Psoas muscle (tissue), 8 donors: ENCODE measurements around the gene CHKA. TPM values are rescaled to one million over a fixed set of nuclear protein-coding genes. Genes with fewer than 3 reads are reported as not detected.

Experiments
- ATAC-seq, 4 donors: fragments of 200-7000 bp; cut with Tn5 transposase; one replicate each; pipeline ENCODE4 v1.9.1; 2020; ENCODE audit warnings: moderate library complexity in 3 of 4, mild to moderate bottlenecking in 2 of 4
- DNase-seq, 2 donors: peaks; one replicate each; pipeline ENCODE4 v3.0.0-alpha.2; 2020
- H3K27ac ChIP-seq: fragments of 200-600 bp; one replicate; pipeline ENCODE4 v1.8.0; 2022
- H3K27me3 ChIP-seq, 3 donors: fragments of 200-600 bp in 1 of 3; one replicate each; pipeline versions ENCODE4 v1.6.1 to v1.8.0; 2013 to 2022; ENCODE audit warnings: low read length in 2 of 3, mild to moderate bottlenecking in 2 of 3, moderate library complexity in 1 of 3; ENCODE audit not compliant: insufficient read depth in 3 of 3
- H3K36me3 ChIP-seq, 2 donors: fragments of 200-600 bp in 1 of 2; one replicate each; pipeline versions ENCODE4 v1.6.1 to v1.8.0; 2013 to 2022; ENCODE audit warnings: low read depth in 1 of 2, mild to moderate bottlenecking in 1 of 2, moderate library complexity in 1 of 2; ENCODE audit not compliant: insufficient read depth in 1 of 2
- H3K4me1 ChIP-seq: fragments of 200-600 bp; one replicate; pipeline ENCODE4 v1.8.0; 2022
- H3K4me3 ChIP-seq: fragments of 200-600 bp; one replicate; pipeline ENCODE4 v1.8.0; 2022; ENCODE audit warnings: mild to moderate bottlenecking
- H3K9me3 ChIP-seq: fragments of 200-600 bp; one replicate; pipeline ENCODE4 v1.8.0; 2022
- CTCF ChIP-seq: fragments of 200-600 bp; IDR thresholded peaks from one replicate; pipeline ENCODE4 v1.8.0; 2022; ENCODE audit warnings: antibody characterized with exemption
- WGBS, 3 donors: extraction: QIAGEN DNeasy Blood & Tissue Kit; methylation state at CpG; one replicate each; pipeline versions ENCODE4 v1.1.6 to v1.1.7; 2013; 5-methylcytosine and 5-hydroxymethylcytosine counted together
- intact Hi-C, 2 donors: fragments of 100-400 bp; cut with DNase I; formaldehyde crosslinking; loops; one replicate each; pipeline versions ENCODE4 v1.11.0 to v1.14.2; 2022
- polyA plus RNA-seq, 3 donors: library from polyadenylated mRNA; stranded (reverse); fragments of 200-250 nt; gene quantifications; one replicate each; pipeline ENCODE4 v1.2.3, GENCODE V29; 2013
- total RNA-seq, 4 donors: library from RNA; stranded (reverse); fragmentation: NEBNext Ultra II Directional in 2 of 4; extraction: Animal tissue kit (Norgen Biotek cat#: 25700) in 2 of 4; gene quantifications; one replicate each; pipeline versions ENCODE4 v1.2.1 to v1.2.4, GENCODE V29; 2021 to 2023
- donor health status: healthy with polysubstance abuse.
- donor health status: DM: no; HTN: no; CAD: no; lungs with moderate emphysema.
- donor health status: Bipolar disorder and iron deficiency.
- donor health status: healthy.
- donor health status: DM: yes; HTN: yes; CAD: no.
- donor health status: DM: no; HTN: no; CAD: no.
- donor health status: DM: no; HTN: no; CAD: no.
- donor health status: DM: yes; HTN: yes; CAD: no.

CHKA gene
- total and polyA plus RNA-seq, 7 donors, result 3.6 to 11.2 (median 6.2) TPM

GRCh38 chr11:68137833-68138232 lies 16.6 kb upstream of the CHKA start:
- no peaks in the 10 kb centered on the region for H3K9me3 ChIP-seq
- H3K4me1 ChIP-seq, result no peaks in the 10 kb centered on the region
- DNase-seq (no peak), ATAC-seq (no peak)
- H3K36me3 ChIP-seq, result no peaks in the 10 kb centered on the region
- no peak overlapping the region for H3K4me3 ChIP-seq
- no peak for TF ChIP-seq CTCF
- no peak overlapping the region for H3K27ac ChIP-seq
- WGBS, 3 donors, result 58 to 63% (median 58%) methylated on average over 5 of the region's 5 CpGs
- no peaks in the 10 kb centered on the region for H3K27me3 ChIP-seq
- intact Hi-C loops, result no loop called here

GRCh38 chr11:68136866-68137265 lies 15.7 kb upstream of the CHKA start:
- Histone ChIP-seq H3K27ac (no peak overlapping the region), H3K4me3 (no peak overlapping the region), H3K9me3 (no peaks in the 10 kb centered on the region), H3K36me3 (no peaks in the 10 kb centered on the region), H3K4me1 (no peaks in the 10 kb centered on the region), H3K27me3 (no peaks in the 10 kb centered on the region)
- DNase-seq (no peak), ATAC-seq (no peak)
- no peak for TF ChIP-seq CTCF
- intact Hi-C loops, result no loop called here
- 86 to 90% (median 88%) methylated on average over 8 of the region's 8 CpGs for WGBS, 3 donors

GRCh38 chr11:68135161-68135560 lies 14.0 kb upstream of the CHKA start:
- Histone ChIP-seq H3K27me3 (no peaks in the 10 kb centered on the region), H3K4me1 (no peaks in the 10 kb centered on the region), H3K4me3 (no peak overlapping the region), H3K9me3 (no peaks in the 10 kb centered on the region), H3K27ac (no peak overlapping the region), H3K36me3 (no peaks in the 10 kb centered on the region)
- 60 to 95% (median 62%) methylated on average over 3 of the region's 3 CpGs for WGBS, 3 donors
- no peak for TF ChIP-seq CTCF
- DNase-seq (no peak), ATAC-seq (no peak)
- intact Hi-C loops, result no loop called here

GRCh38 chr11:68133761-68134160 lies 12.6 kb upstream of the CHKA start:
- 80 to 84% (median 81%) methylated on average over 2 of the region's 2 CpGs for WGBS, 3 donors
- H3K27me3 ChIP-seq, result no peaks in the 10 kb centered on the region
- H3K4me3 ChIP-seq, result no peak overlapping the region
- no peaks in the 10 kb centered on the region for H3K9me3 ChIP-seq
- no peak for TF ChIP-seq CTCF
- ATAC-seq, result no peak
- no peak for DNase-seq
- no peaks in the 10 kb centered on the region for H3K36me3 ChIP-seq
- intact Hi-C loops, result no loop called here
- no peak overlapping the region for H3K27ac ChIP-seq
- peaks cover 5% of the 10 kb centered on the region for H3K4me1 ChIP-seq

- Histone ChIP-seq H3K36me3 (no peaks in the 10 kb centered on the region), H3K27me3 (no peaks in the 10 kb centered on the region), H3K4me1 (peaks cover 6% of the 10 kb centered on the region), H3K4me3 (no peak overlapping the region), H3K27ac (no peak overlapping the region), H3K9me3 (no peaks in the 10 kb centered on the region)
- intact Hi-C loops, result no loop called here
- DNase-seq (no peak), ATAC-seq (no peak)
- TF ChIP-seq CTCF, result no peak
- WGBS, 3 donors, result 74 to 96% (median 87%) methylated on average over 1 of the region's 1 CpG
These were observed 8.9 kb upstream of the CHKA start for GRCh38 chr11:68130121-68130520.
